Vagina (tissue), 2 donors: ENCODE results near the gene HES1. TPM values are rescaled to one million over a fixed set of nuclear protein-coding genes. Genes with fewer than 3 reads are reported as not detected.

Source experiments
- DNase-seq, 2 donors: peaks; one replicate each; pipeline ENCODE4 v3.0.0-alpha.2; 2017; ENCODE audit errors: extremely low spot score in 2 of 2
- H3K27ac ChIP-seq: fragments of 200-600 bp; sonication (generic); one replicate; pipeline ENCODE4 v1.5.1; 2019
- H3K27me3 ChIP-seq: fragments of 200-600 bp; sonication (generic); one replicate; pipeline ENCODE4 v1.5.1; 2019
- H3K36me3 ChIP-seq, 2 donors: fragments of 200-600 bp; sonication (generic); one replicate each; pipeline ENCODE4 v1.5.1; 2017 to 2019
- H3K4me1 ChIP-seq: fragments of 200-600 bp; sonication (generic); one replicate; pipeline ENCODE4 v1.5.1; 2019
- H3K4me3 ChIP-seq, 2 donors: fragments of 200-600 bp; sonication (generic); 1 replicate in 1 of 2; 2 replicates in 1 of 2; pipeline ENCODE4 v1.5.1; 2016 to 2019
- H3K9me3 ChIP-seq: fragments of 200-600 bp; sonication (generic); one replicate; pipeline ENCODE4 v1.5.1; 2019
- CTCF ChIP-seq, 3 experiments: fragments of 450-650 bp in 2 of 3; fragments of 200-600 bp in 1 of 3; sonication (generic) in 1 of 3; IDR thresholded peaks; one replicate each; pipeline ENCODE4 v1.5.1; 2017 to 2019; ENCODE audit warnings: antibody characterized with exemption in 3 of 3, mild to moderate bottlenecking in 2 of 3, moderate library complexity in 2 of 3
- POLR2A ChIP-seq, 2 donors: fragments of 450-650 bp; IDR thresholded peaks; one replicate each; pipeline ENCODE4 v1.6.1; 2017; ENCODE audit warnings: antibody characterized with exemption in 2 of 2, mild to moderate bottlenecking in 2 of 2, moderate library complexity in 2 of 2
- POLR2AphosphoS5 ChIP-seq, 2 donors: sonication (generic); formaldehyde crosslinking; IDR thresholded peaks; one replicate each; pipeline ENCODE4 v1.9.0; 2017; ENCODE audit warnings: antibody characterized with exemption in 2 of 2, mild to moderate bottlenecking in 2 of 2, low read depth in 1 of 2; ENCODE audit not compliant: insufficient read depth in 1 of 2
- intact Hi-C: fragments of 100-400 bp; cut with DNase I; formaldehyde crosslinking; loops from one replicate; pipeline ENCODE4 v1.15.1; 2023
- total RNA-seq: library from RNA; depleted of rRNA; stranded (reverse); fragments of >200 nt; gene quantifications from one replicate; pipeline ENCODE4 v1.2.3, GENCODE V29; 2016

HES1 gene
- total RNA-seq, 1 donor from 2014 or later, result 191 TPM

- Histone ChIP-seq H3K4me3 (peak overlapping the region; percentile 16 to 63), H3K36me3 (no peaks in the 10 kb centered on the region), H3K4me1 (peaks cover 58% of the 10 kb centered on the region), H3K27me3 (no peaks in the 10 kb centered on the region), H3K9me3 (no peaks in the 10 kb centered on the region), H3K27ac (peak overlapping the region; percentile 86)
- DNase-seq, result no peak
- TF ChIP-seq CTCF (IDR thresholded peaks at IDR 0.05) (no peak), POLR2A (IDR thresholded peaks at IDR 0.05) (no peak), POLR2AphosphoS5 (IDR thresholded peaks at IDR 0.05; ENCODE audit: insufficient read depth in 1 of 2, low read depth in 1 of 2) (no peak)
- intact Hi-C loops, result loop anchor here (5.0 to 10.0 kb wide), 2 partner anchors 64 to 356 kb away; no protein-coding TSS in a partner anchor
Measured at GRCh38 chr3:194138732-194139070, 2.8 kb downstream of the HES1 start.

GRCh38 chr3:194139071-194139813, 3.3 kb downstream of the HES1 start:
- Histone ChIP-seq H3K36me3 (no peaks in the 10 kb centered on the region), H3K27me3 (no peaks in the 10 kb centered on the region), H3K9me3 (no peaks in the 10 kb centered on the region), H3K4me3 (peak overlapping the region; percentile 16 to 63), H3K27ac (peak overlapping the region; percentile 86), H3K4me1 (peaks cover 58% of the 10 kb centered on the region)
- TF ChIP-seq POLR2AphosphoS5 (IDR thresholded peaks at IDR 0.05; ENCODE audit: insufficient read depth in 1 of 2, low read depth in 1 of 2) (peak; percentile 9 to 67), CTCF (IDR thresholded peaks at IDR 0.05) (no peak), POLR2A (IDR thresholded peaks at IDR 0.05) (no peak)
- DNase-seq, result peak in 1 of 2 donors; percentile 95
- intact Hi-C loops, result loop anchor here (5.0 to 10.0 kb wide), 2 partner anchors 64 to 357 kb away; no protein-coding TSS in a partner anchor

- H3K27ac ChIP-seq, result peak overlapping the region; percentile 86
- intact Hi-C loops, result loop anchor here (2.0 to 10.0 kb wide), 3 partner anchors 65 to 358 kb away; no protein-coding TSS in a partner anchor
- no peak for DNase-seq
- no peaks in the 10 kb centered on the region for H3K36me3 ChIP-seq
- H3K9me3 ChIP-seq, result no peaks in the 10 kb centered on the region
- peaks cover 58% of the 10 kb centered on the region for H3K4me1 ChIP-seq
- TF ChIP-seq POLR2A (IDR thresholded peaks at IDR 0.05) (no peak), CTCF (IDR thresholded peaks at IDR 0.05) (no peak), POLR2AphosphoS5 (IDR thresholded peaks at IDR 0.05; ENCODE audit: insufficient read depth in 1 of 2, low read depth in 1 of 2) (no peak)
- no peaks in the 10 kb centered on the region for H3K27me3 ChIP-seq
- peak overlapping the region in 1 of 2 donors; percentile 16 for H3K4me3 ChIP-seq
Measured at GRCh38 chr3:194139814-194140391, 4.0 kb downstream of the HES1 start.

- Histone ChIP-seq H3K27ac (peak overlapping the region; percentile 86), H3K36me3 (no peaks in the 10 kb centered on the region), H3K9me3 (no peaks in the 10 kb centered on the region), H3K4me1 (peaks cover 51% of the 10 kb centered on the region), H3K4me3 (peak overlapping the region; percentile 37 to 41), H3K27me3 (no peaks in the 10 kb centered on the region)
- TF ChIP-seq POLR2A (IDR thresholded peaks at IDR 0.05) (no peak), POLR2AphosphoS5 (IDR thresholded peaks at IDR 0.05; ENCODE audit: insufficient read depth in 1 of 2, low read depth in 1 of 2) (peak in 1 of 2 donors; percentile 60)
- no peak for DNase-seq
- intact Hi-C loops, result loop anchor here (2.0 kb wide), 1 partner anchor 128 kb away; no protein-coding TSS in a partner anchor
Measured at GRCh38 chr3:194140520-194141414, 4.8 kb downstream of the HES1 start.
